IPS-18a (cell line): ENCODE results near the gene PLLP.
A peak's percentile ranks its signal among the peaks of the same experiment; 100 is the strongest.

ENCODE experiments used
- H3K27ac ChIP-seq: one replicate; pipeline ENCODE4 v1.5.1; 2013; ENCODE audit warnings: low read length
- H3K27me3 ChIP-seq: one replicate; pipeline ENCODE4 v1.6.1; 2013; ENCODE audit warnings: mild to moderate bottlenecking, low read length; ENCODE audit not compliant: control insufficient read depth, insufficient read depth
- H3K36me3 ChIP-seq: one replicate; pipeline ENCODE4 v1.6.1; 2013; ENCODE audit warnings: low read depth, low read length; ENCODE audit not compliant: control insufficient read depth
- H3K4me1 ChIP-seq: one replicate; pipeline ENCODE4 v1.6.1; 2013; ENCODE audit warnings: low read depth, low read length; ENCODE audit not compliant: control insufficient read depth
- H3K4me3 ChIP-seq: one replicate; pipeline ENCODE4 v1.5.1; 2013; ENCODE audit warnings: low read length
- H3K9ac ChIP-seq: one replicate; pipeline ENCODE4 v1.6.1; 2013; ENCODE audit warnings: mild to moderate bottlenecking, low read length, moderate library complexity
- H3K9me3 ChIP-seq: one replicate; pipeline ENCODE4 v1.6.1; 2013; ENCODE audit warnings: low read depth, low read length; ENCODE audit not compliant: control insufficient read depth

Gene PLLP

GRCh38 chr16:57300387-57301125, 16.1 kb upstream of the PLLP start:
- Histone ChIP-seq H3K9me3 (no peaks in the 10 kb centered on the region), H3K9ac (peak overlapping the region; percentile 33), H3K4me3 (peak overlapping the region; percentile 99), H3K36me3 (no peaks in the 10 kb centered on the region), H3K27me3 (peaks cover 9% of the 10 kb centered on the region), H3K27ac (no peak overlapping the region), H3K4me1 (peaks cover 12% of the 10 kb centered on the region)

GRCh38 chr16:57299719-57300386, 15.4 kb upstream of the PLLP start:
- peak overlapping the region; percentile 99 for H3K4me3 ChIP-seq
- no peaks in the 10 kb centered on the region for H3K9me3 ChIP-seq
- H3K27me3 ChIP-seq = peaks cover 9% of the 10 kb centered on the region
- H3K9ac ChIP-seq = peak overlapping the region; percentile 66
- H3K4me1 ChIP-seq = peaks cover 12% of the 10 kb centered on the region
- H3K36me3 ChIP-seq = no peaks in the 10 kb centered on the region
- no peak overlapping the region for H3K27ac ChIP-seq

GRCh38 chr16:57299009-57299718, 14.7 kb upstream of the PLLP start:
- peak overlapping the region; percentile 66 for H3K9ac ChIP-seq
- H3K27ac ChIP-seq = no peak overlapping the region
- H3K27me3 ChIP-seq = peaks cover 9% of the 10 kb centered on the region
- H3K4me3 ChIP-seq = peak overlapping the region; percentile 99
- H3K9me3 ChIP-seq = no peaks in the 10 kb centered on the region
- no peaks in the 10 kb centered on the region for H3K36me3 ChIP-seq
- H3K4me1 ChIP-seq = peaks cover 12% of the 10 kb centered on the region

- peaks cover 12% of the 10 kb centered on the region for H3K4me1 ChIP-seq
- H3K9me3 ChIP-seq = no peaks in the 10 kb centered on the region
- no peak overlapping the region for H3K4me3 ChIP-seq
- H3K9ac ChIP-seq = no peak overlapping the region
- H3K27me3 ChIP-seq = peaks cover 9% of the 10 kb centered on the region
- no peak overlapping the region for H3K27ac ChIP-seq
- H3K36me3 ChIP-seq = no peaks in the 10 kb centered on the region
Observed at GRCh38 chr16:57297856-57298255, 13.4 kb upstream of the PLLP start.

- H3K9ac ChIP-seq = no peak overlapping the region
Observed at GRCh38 chr16:57289391-57290257, 5.2 kb upstream of the PLLP start.

GRCh38 chr16:57285379-57285778, 907 bp upstream of the PLLP start:
- H3K36me3 ChIP-seq = no peaks in the 10 kb centered on the region
- H3K4me3 ChIP-seq = peak overlapping the region; percentile 73
- no peaks in the 10 kb centered on the region for H3K4me1 ChIP-seq
- no peak overlapping the region for H3K27ac ChIP-seq
- peaks cover 36% of the 10 kb centered on the region for H3K27me3 ChIP-seq
- H3K9ac ChIP-seq = no peak overlapping the region
- H3K9me3 ChIP-seq = no peaks in the 10 kb centered on the region

More at GRCh38 chr16:57289391-57290257, 5.2 kb upstream of the PLLP start:
- no peak overlapping the region for H3K4me3 ChIP-seq
- no peak overlapping the region for H3K27ac ChIP-seq
- no peaks in the 10 kb centered on the region for H3K4me1 ChIP-seq
- no peaks in the 10 kb centered on the region for H3K9me3 ChIP-seq
- H3K27me3 ChIP-seq = peaks cover 11% of the 10 kb centered on the region
- no peaks in the 10 kb centered on the region for H3K36me3 ChIP-seq

GRCh38 chr16:57284952-57285363, 486 bp upstream of the PLLP start:
- Histone ChIP-seq H3K36me3 (no peaks in the 10 kb centered on the region), H3K9ac (no peak overlapping the region), H3K27ac (no peak overlapping the region), H3K4me3 (peak overlapping the region; percentile 73), H3K4me1 (no peaks in the 10 kb centered on the region), H3K27me3 (peaks cover 36% of the 10 kb centered on the region), H3K9me3 (no peaks in the 10 kb centered on the region)

- Histone ChIP-seq H3K4me3 (peak overlapping the region; percentile 73), H3K9ac (no peak overlapping the region), H3K4me1 (no peaks in the 10 kb centered on the region), H3K27ac (no peak overlapping the region), H3K27me3 (peaks cover 36% of the 10 kb centered on the region), H3K36me3 (no peaks in the 10 kb centered on the region), H3K9me3 (no peaks in the 10 kb centered on the region)
Observed at GRCh38 chr16:57283959-57284208, 588 bp downstream of the PLLP start.

GRCh38 chr16:57283214-57283958, 1.1 kb downstream of the PLLP start:
- H3K9me3 ChIP-seq = no peaks in the 10 kb centered on the region
- H3K36me3 ChIP-seq = no peaks in the 10 kb centered on the region
- H3K4me3 ChIP-seq = peak overlapping the region; percentile 73
- H3K27ac ChIP-seq = no peak overlapping the region
- H3K4me1 ChIP-seq = no peaks in the 10 kb centered on the region
- H3K27me3 ChIP-seq = peaks cover 36% of the 10 kb centered on the region
- H3K9ac ChIP-seq = no peak overlapping the region

- peaks cover 36% of the 10 kb centered on the region for H3K27me3 ChIP-seq
- no peaks in the 10 kb centered on the region for H3K9me3 ChIP-seq
- no peak overlapping the region for H3K9ac ChIP-seq
- H3K27ac ChIP-seq = no peak overlapping the region
- no peak overlapping the region for H3K4me3 ChIP-seq
- no peaks in the 10 kb centered on the region for H3K4me1 ChIP-seq
- no peaks in the 10 kb centered on the region for H3K36me3 ChIP-seq
Observed at GRCh38 chr16:57282510-57283213, 1.8 kb downstream of the PLLP start.
